Kidney epithelial cell (primary cell): ENCODE data around the gene ATOSB. TPM values are rescaled to one million over a fixed set of nuclear protein-coding genes. Genes with fewer than 3 reads are reported as not detected.

Source experiments
- DNase-seq: peaks from one replicate; pipeline ENCODE4 v3.0.0-alpha.2; 2010; ENCODE audit warnings: low read depth
- H3K27me3 ChIP-seq: 2 replicates; pipeline ENCODE4 v1.6.0; 2011; ENCODE audit warnings: low read length; ENCODE audit not compliant: control insufficient read depth, insufficient read depth
- H3K36me3 ChIP-seq: 2 replicates; pipeline ENCODE4 v1.5.1; 2011; ENCODE audit warnings: low read length; ENCODE audit not compliant: control insufficient read depth, insufficient read depth
- H3K4me3 ChIP-seq: 2 replicates; pipeline ENCODE4 v1.5.1; 2011; ENCODE audit warnings: low read depth, mild to moderate bottlenecking, control low read depth, low read length
- total RNA-seq: library from RNA; depleted of rRNA; stranded (reverse); fragments of >200 nt; gene quantifications from 2 replicates; pipeline ENCODE4 v1.2.3, GENCODE V29; 2015
- TF ChIP-seq, protein P1 (sequence below): IDR thresholded peaks from 2 replicates; pipeline ENCODE4 v1.5.1; 2011; ENCODE audit warnings: mild to moderate bottlenecking, moderate library complexity, low read length, control low read depth, inconsistent platforms; ENCODE audit not compliant: insufficient read depth, poor library complexity, severe bottlenecking

Gene ATOSB
- total RNA-seq, 1 donor from 2014 or later = 37.1 TPM

DNA sequence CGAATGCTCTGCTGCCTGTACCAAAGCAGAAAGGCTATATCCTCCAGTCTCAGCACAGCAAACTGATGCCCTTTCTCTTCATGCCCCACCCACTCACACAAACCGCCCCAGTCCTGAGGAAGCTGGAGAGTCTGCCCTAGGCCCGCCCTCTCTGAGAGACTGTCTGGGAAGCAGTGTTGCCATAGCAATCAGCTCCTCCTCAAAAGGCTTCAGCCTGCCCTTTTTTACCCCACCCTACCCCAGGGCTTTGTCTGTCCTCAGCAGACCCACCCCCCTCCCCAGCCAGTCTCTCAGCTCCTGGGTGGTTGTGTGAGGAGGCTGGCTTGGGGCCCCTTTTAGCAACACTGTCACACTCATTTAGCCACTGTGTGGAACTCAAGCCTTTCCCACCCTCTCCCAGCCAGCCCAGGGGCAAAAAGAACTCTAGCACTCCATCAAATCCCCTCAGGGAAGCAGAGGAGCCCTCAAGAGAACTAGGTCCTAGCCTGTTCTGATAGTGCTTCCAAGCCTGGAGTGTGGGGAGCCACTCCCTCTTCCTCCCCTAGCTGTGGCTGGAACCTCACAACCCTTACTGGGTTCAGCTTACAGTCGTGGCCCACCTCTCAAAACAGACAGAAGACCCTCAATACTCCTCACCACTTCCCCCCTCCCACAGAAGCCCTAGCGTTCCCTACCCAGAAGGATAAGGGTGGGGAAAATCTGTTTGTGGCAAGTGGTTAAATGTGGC is 1.4 kb downstream of the ATOSB start:
- TF ChIP-seq, protein P1, sequence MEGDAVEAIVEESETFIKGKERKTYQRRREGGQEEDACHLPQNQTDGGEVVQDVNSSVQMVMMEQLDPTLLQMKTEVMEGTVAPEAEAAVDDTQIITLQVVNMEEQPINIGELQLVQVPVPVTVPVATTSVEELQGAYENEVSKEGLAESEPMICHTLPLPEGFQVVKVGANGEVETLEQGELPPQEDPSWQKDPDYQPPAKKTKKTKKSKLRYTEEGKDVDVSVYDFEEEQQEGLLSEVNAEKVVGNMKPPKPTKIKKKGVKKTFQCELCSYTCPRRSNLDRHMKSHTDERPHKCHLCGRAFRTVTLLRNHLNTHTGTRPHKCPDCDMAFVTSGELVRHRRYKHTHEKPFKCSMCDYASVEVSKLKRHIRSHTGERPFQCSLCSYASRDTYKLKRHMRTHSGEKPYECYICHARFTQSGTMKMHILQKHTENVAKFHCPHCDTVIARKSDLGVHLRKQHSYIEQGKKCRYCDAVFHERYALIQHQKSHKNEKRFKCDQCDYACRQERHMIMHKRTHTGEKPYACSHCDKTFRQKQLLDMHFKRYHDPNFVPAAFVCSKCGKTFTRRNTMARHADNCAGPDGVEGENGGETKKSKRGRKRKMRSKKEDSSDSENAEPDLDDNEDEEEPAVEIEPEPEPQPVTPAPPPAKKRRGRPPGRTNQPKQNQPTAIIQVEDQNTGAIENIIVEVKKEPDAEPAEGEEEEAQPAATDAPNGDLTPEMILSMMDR = no peak
- H3K27me3 ChIP-seq = no peaks in the 10 kb centered on the region
- peak; percentile 91 for DNase-seq
- H3K4me3 ChIP-seq = peak overlapping the region; percentile 76
- no peaks in the 10 kb centered on the region for H3K36me3 ChIP-seq

DNA sequence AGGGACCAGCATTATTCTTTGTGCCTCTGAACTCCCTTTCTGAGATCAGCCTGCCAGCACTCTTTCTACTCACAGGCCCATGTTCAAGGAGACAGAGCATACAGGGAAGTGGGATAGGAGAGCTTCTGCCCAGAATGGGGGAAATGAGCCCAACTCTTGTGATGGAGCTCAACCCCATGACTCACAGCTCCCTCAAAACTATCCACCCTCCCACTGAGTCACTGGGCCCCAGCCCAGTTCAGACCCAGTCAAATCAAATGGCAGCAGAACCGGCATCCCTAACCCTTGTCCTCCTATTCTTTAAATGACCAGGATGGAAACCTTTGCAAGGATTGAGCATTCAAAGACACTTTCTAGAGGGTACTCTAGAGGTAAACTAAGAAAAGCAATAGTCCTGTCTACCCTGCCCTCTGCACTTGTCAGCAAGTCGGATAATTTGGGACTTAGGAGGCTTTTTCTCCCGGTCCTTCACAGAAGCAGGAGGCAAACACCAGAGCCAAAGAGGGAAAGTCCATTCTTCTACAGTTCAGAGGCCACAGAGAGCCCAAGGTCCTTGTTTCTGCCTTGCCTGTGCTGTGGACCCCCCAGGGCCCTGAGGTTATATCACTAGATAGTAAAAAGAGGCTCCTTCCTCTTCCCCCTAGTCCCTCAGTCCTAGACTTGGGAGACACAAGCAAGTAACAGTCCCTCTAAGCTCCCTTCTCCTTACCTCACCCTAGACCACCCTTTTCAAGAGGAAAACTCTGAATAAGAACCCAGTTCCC is 3.2 kb downstream of the ATOSB start:
- TF ChIP-seq, protein P1 = no peak
- Histone ChIP-seq H3K36me3 (no peaks in the 10 kb centered on the region), H3K4me3 (no peak overlapping the region), H3K27me3 (no peaks in the 10 kb centered on the region)
- DNase-seq = no peak

DNA sequence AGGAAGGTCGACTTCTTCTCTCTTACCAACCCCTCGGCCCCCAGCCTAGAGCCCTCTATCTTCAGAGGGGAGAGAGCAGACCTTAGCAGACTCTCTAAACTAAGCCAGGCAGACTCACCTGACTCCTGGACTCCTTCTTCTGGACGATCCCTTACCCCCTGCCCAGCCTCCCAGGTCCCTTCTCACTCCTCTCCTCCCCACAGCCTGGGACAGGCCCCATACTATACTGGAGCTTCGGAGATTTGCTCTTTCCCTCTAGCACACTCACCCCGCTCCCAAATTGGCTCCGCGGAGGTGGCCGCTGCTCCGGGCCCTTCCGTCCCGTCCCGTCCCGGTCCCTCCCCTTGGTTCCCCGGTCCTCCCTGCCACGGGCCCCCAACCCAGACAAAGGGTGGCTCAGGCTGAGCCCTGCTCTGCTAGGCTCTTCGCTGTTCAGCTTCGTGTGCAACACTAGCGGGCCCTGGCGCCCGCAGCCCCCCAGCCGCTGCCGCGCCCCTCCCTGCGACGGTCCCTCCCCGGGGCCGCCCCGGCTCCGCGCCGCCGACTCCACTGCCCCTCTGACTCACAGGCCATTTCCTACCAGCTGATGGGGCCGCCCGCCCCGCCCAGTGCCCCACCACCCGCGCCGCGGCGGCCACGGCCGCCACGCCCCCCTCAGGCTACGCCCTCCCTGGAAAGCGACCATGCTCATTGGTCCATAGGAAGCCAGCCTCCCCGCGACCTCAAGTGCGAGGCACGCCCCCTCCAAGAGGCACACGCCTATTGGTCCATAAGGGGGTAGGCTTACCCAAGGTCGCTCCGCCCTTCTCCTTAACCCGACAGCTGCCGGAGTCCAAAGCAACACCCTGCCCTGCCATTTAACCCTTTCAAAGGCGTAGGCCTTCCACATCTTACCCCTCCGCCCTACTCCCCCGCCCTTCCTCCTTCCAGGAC is 4.4 kb downstream of the ATOSB start:
- H3K4me3 ChIP-seq = peak overlapping the region; percentile 85
- H3K27me3 ChIP-seq = no peaks in the 10 kb centered on the region
- TF ChIP-seq, protein P1 = no peak
- H3K36me3 ChIP-seq = no peaks in the 10 kb centered on the region
- DNase-seq = peak; percentile 94

DNA sequence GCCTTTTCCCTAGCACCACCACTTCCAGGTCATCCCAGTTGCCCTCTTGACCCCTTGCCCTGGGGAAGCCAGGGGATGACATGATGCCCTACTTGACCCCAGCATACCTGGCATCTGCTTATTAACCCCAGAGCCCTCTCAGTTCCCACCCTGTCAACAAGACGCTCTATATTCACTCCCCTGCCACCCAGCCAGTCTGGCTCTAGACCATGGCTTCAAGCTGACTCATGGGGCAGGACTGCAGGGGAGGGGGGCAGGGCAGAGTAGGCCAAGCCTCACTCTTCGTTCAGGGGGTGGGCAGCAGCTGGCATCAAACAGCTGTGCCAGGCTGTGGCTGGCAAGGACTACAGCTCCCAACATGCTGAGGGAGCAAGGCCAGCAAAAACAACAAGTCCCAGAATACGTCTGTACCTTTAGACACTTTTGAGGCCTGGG is 5.3 kb downstream of the ATOSB start:
- DNase-seq = no peak
- H3K27me3 ChIP-seq = no peaks in the 10 kb centered on the region
- TF ChIP-seq, protein P1 = no peak

DNA sequence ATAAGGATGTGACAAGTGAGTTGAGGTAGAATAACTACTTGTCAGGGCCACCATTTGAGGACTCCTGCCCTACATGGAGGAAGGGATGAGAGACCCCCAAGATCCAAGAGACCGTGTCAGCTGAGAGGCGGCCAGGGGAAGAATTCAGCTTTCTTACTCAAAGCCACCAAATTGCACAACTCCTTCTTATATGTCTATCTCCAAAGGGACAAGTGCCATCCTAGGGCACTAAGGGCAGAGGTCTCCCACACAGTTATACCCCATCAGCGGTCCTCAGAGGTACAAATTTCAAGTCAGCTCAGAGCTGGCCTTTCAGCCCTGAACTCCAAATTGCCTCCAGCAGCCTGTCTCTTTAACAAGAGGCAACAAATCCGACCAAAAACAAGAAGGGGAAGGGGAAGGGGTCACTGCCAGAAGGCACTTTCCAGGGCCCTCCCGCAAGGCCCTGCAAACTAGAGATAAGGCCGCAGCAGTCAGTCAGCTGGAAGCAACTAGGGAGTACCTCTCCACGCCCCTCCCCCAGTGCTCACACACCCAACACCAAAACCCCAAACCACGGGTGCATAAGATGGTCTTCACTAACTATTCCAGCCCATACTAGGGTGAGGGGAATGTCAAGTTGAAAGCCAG is 6.6 kb downstream of the ATOSB start:
- no peaks in the 10 kb centered on the region for H3K27me3 ChIP-seq
- DNase-seq = no peak
- H3K36me3 ChIP-seq = peaks cover 3% of the 10 kb centered on the region
- no peak overlapping the region for H3K4me3 ChIP-seq
- TF ChIP-seq, protein P1 = no peak

More for the DNA sequence above, 5.3 kb downstream of the ATOSB start:
- no peaks in the 10 kb centered on the region for H3K36me3 ChIP-seq
- peak overlapping the region; percentile 85 for H3K4me3 ChIP-seq
